HL-60 (cell line): ENCODE results near the gene MS4A7.

Experiments
- DNase-seq, 2 experiments: peaks; one replicate each; pipeline ENCODE4 v3.0.0-alpha.2; 2010 to 2020; ENCODE audit warnings: low read depth in 1 of 2, low spot score in 1 of 2
- H3K27ac ChIP-seq: fragments of 250-450 bp; sonication (Bioruptor Pico); replicated peaks from 2 replicates; pipeline ENCODE4 v1.5.1; 2020; ENCODE audit warnings: mild to moderate bottlenecking, moderate library complexity
- H3K27me3 ChIP-seq: fragments of 250-450 bp; sonication (Bioruptor Pico); 2 replicates; pipeline ENCODE4 v1.5.1; 2021; ENCODE audit warnings: mild to moderate bottlenecking, moderate library complexity; ENCODE audit not compliant: insufficient read depth, poor library complexity, severe bottlenecking
- H3K4me3 ChIP-seq: replicated peaks from 2 replicates; pipeline ENCODE4 v1.5.1; 2011; ENCODE audit warnings: mild to moderate bottlenecking, control low read depth, low read length; ENCODE audit not compliant: insufficient read depth
- CTCF ChIP-seq: IDR thresholded peaks from one replicate; pipeline ENCODE4 v1.5.1; 2011; ENCODE audit warnings: low read length, control low read depth, inconsistent platforms; ENCODE audit not compliant: insufficient read depth
- GABPA ChIP-seq: IDR thresholded peaks from 2 replicates; pipeline ENCODE4 v1.6.1; 2012; ENCODE audit warnings: low read depth
- POLR2AphosphoS5 ChIP-seq: IDR thresholded peaks from 2 replicates; pipeline ENCODE4 v1.6.1; 2012; ENCODE audit warnings: low read depth
- REST ChIP-seq: IDR thresholded peaks from 2 replicates; pipeline ENCODE4 v1.6.1; 2012; ENCODE audit warnings: low read depth; ENCODE audit not compliant: insufficient replicate concordance
- SPI1 ChIP-seq: IDR thresholded peaks from 2 replicates; pipeline ENCODE4 v1.6.1; 2012; ENCODE audit warnings: low read depth, mild to moderate bottlenecking, borderline replicate concordance

The MS4A7 gene

DNA sequence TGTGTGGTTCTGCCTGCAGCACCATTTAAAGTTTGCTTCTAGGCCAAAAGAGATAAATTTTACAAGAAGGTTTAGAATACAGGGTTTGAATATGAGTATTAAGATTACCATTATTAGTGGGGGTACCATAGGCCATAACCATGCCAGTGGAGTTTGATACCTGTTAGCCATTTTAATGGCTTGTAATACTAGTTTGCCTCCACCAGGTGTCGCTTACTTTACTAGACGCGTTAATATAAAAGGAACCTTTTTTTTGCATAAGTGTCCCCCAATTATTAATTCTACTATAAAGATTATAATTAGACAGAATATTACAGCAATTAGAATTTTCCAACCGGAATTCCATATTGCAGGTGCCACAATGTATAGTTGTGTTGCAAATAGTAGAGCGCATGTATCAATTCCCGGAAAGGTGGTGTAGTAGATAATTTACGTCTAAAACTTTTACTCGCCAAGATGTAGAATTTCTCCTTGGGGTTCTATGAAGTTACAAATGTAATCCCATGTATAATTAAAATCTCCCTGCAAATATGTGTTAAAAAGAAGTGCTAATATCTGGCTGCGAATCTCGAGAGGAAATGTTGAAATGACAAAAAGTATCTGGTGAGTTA lies 35.1 kb upstream of the MS4A7 start:
- no peaks in the 10 kb centered on the region for H3K27me3 ChIP-seq
- no peak overlapping the region for H3K4me3 ChIP-seq
- TF ChIP-seq SPI1 (no peak), GABPA (no peak), POLR2AphosphoS5 (no peak), REST (no peak), CTCF (peak; percentile 42)
- H3K27ac ChIP-seq = no peak overlapping the region
- no peak for DNase-seq

DNA sequence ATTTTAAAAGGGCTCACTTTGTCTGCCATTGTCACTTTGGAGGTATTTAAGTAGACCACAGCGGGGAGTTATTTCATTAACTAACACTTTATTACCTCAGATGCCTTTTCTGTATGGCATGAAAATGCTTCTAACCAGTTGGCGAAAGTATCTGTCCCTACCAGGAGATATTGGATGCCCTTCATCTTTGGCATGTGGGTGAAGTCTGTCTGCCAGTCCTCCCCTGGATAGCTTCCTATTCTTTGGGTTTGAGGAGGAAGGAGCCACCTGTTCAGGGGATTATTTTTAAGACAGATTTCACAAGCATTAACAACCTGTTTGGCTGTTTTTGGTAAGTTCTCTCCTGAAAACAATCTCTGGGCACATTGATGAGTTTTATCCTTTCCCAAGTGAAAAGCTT lies 34.2 kb upstream of the MS4A7 start:
- TF ChIP-seq POLR2AphosphoS5 (no peak), CTCF (no peak), REST (no peak), SPI1 (no peak), GABPA (no peak)
- DNase-seq = no peak
- Histone ChIP-seq H3K27me3 (no peaks in the 10 kb centered on the region), H3K27ac (no peak overlapping the region), H3K4me3 (no peak overlapping the region)

DNA sequence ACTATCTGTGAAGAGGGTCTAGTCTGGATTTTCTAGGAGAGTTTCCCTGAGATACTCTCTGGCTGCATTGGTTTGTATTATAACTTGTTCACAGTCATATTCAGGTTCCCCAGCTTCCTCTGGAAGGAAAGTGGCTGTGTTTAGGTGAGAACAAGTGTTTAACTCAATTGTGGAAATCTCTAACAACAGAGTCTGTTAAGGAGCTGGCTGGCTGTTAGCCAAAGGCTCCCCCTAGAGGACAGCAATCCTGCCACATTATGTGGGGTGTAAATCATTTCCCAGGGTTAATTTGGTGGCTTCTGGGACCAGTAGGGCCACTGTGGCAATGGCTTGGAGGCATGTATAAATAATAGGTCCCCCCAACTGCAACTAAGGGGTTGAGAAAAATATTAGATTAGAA lies 32.8 kb upstream of the MS4A7 start:
- TF ChIP-seq REST (no peak), CTCF (peak; percentile 40)
- Histone ChIP-seq H3K27ac (no peak overlapping the region), H3K27me3 (no peaks in the 10 kb centered on the region), H3K4me3 (no peak overlapping the region)
- DNase-seq = peak in 1 of 2 experiments; percentile 50
